ENCODE data around the gene BFSP1. TPM values are rescaled to one million over a fixed set of nuclear protein-coding genes. Genes with fewer than 3 reads are reported as not detected.

BFSP1 gene
- total and polyA plus RNA-seq, 9 donors, result 0.92 to 4.9 (median 1.5) TPM

GRCh38 chr20:17565169-17565845 lies 34.1 kb upstream of the BFSP1 start:
- intact Hi-C loops (cut with DNase I), result no loop called here
- Histone ChIP-seq H3K4me3 (no peak overlapping the region), H3K27ac (no peak overlapping the region), H3K27me3 (no peaks in the 10 kb centered on the region), H3K9me3 (no peaks in the 10 kb centered on the region), H3K36me3 (no peaks in the 10 kb centered on the region), H3K4me1 (ENCODE audit: insufficient read depth) (peaks cover 2% of the 10 kb centered on the region)
- DNase-seq, result no peak
- no peak for TF ChIP-seq POLR2A (IDR thresholded peaks at IDR 0.05)
- TF ChIP-seq CTCF (IDR thresholded peaks at IDR 0.05), result no peak
- TF ChIP-seq EP300 (IDR thresholded peaks at IDR 0.05), result no peak
- 56 to 65% (median 58%) methylated on average over 4 of the region's 4 CpGs for WGBS, 3 donors

- Histone ChIP-seq H3K27ac (no peak overlapping the region), H3K4me1 (ENCODE audit: insufficient read depth) (peaks cover 3% of the 10 kb centered on the region), H3K27me3 (no peaks in the 10 kb centered on the region), H3K9me3 (no peaks in the 10 kb centered on the region), H3K4me3 (no peak overlapping the region), H3K36me3 (no peaks in the 10 kb centered on the region)
- WGBS, 3 donors, result 73 to 83% (median 82%) methylated on average over 2 of the region's 2 CpGs
- intact Hi-C loops (cut with DNase I), result no loop called here
- DNase-seq, result no peak
- TF ChIP-seq EP300 (IDR thresholded peaks at IDR 0.05) (no peak), CTCF (IDR thresholded peaks at IDR 0.05) (no peak), POLR2A (IDR thresholded peaks at IDR 0.05) (no peak)
Observed at GRCh38 chr20:17562804-17563305, 31.7 kb upstream of the BFSP1 start.

- Histone ChIP-seq H3K4me1 (ENCODE audit: insufficient read depth) (peaks cover 9% of the 10 kb centered on the region), H3K27ac (no peak overlapping the region), H3K9me3 (no peaks in the 10 kb centered on the region), H3K36me3 (no peaks in the 10 kb centered on the region), H3K27me3 (no peaks in the 10 kb centered on the region), H3K4me3 (no peak overlapping the region)
- no peak for TF ChIP-seq POLR2A (IDR thresholded peaks at IDR 0.05)
- TF ChIP-seq CTCF (IDR thresholded peaks at IDR 0.05), result no peak
- TF ChIP-seq EP300 (IDR thresholded peaks at IDR 0.05), result no peak
- no peak for DNase-seq
- intact Hi-C loops (cut with DNase I), result no loop called here
- 85 to 88% (median 87%) methylated on average over 5 of the region's 5 CpGs for WGBS, 3 donors
Observed at GRCh38 chr20:17560344-17561074, 29.3 kb upstream of the BFSP1 start.

GRCh38 chr20:17559338-17559737 lies 28.2 kb upstream of the BFSP1 start:
- Histone ChIP-seq H3K4me1 (ENCODE audit: insufficient read depth) (peaks cover 9% of the 10 kb centered on the region), H3K27ac (peak overlapping the region in 1 of 2 donors; percentile 68), H3K36me3 (no peaks in the 10 kb centered on the region), H3K9me3 (no peaks in the 10 kb centered on the region), H3K4me3 (no peak overlapping the region), H3K27me3 (no peaks in the 10 kb centered on the region)
- TF ChIP-seq EP300 (IDR thresholded peaks at IDR 0.05), result no peak
- no peak for TF ChIP-seq CTCF (IDR thresholded peaks at IDR 0.05)
- no peak for TF ChIP-seq POLR2A (IDR thresholded peaks at IDR 0.05)
- DNase-seq, result no peak
- 90 to 92% (median 91%) methylated on average over 6 of the region's 6 CpGs for WGBS, 3 donors
- intact Hi-C loops (cut with DNase I), result no loop called here
